Activated CD4-positive, alpha-beta T cell treated with anti-CD3 and anti-CD28 coated beads for 4 hours (primary cell): ENCODE measurements around the gene PNCK.
"Not testable (repeated sequence)": the region's sequence is repeated elsewhere in the genome, so short reads cannot be mapped to it uniquely, and the experiment has no call there.

Source experiments
- DNase-seq, 2 donors: peaks; one replicate each; pipeline ENCODE4 v3.0.0-alpha.2; 2020

The PNCK gene

DNA sequence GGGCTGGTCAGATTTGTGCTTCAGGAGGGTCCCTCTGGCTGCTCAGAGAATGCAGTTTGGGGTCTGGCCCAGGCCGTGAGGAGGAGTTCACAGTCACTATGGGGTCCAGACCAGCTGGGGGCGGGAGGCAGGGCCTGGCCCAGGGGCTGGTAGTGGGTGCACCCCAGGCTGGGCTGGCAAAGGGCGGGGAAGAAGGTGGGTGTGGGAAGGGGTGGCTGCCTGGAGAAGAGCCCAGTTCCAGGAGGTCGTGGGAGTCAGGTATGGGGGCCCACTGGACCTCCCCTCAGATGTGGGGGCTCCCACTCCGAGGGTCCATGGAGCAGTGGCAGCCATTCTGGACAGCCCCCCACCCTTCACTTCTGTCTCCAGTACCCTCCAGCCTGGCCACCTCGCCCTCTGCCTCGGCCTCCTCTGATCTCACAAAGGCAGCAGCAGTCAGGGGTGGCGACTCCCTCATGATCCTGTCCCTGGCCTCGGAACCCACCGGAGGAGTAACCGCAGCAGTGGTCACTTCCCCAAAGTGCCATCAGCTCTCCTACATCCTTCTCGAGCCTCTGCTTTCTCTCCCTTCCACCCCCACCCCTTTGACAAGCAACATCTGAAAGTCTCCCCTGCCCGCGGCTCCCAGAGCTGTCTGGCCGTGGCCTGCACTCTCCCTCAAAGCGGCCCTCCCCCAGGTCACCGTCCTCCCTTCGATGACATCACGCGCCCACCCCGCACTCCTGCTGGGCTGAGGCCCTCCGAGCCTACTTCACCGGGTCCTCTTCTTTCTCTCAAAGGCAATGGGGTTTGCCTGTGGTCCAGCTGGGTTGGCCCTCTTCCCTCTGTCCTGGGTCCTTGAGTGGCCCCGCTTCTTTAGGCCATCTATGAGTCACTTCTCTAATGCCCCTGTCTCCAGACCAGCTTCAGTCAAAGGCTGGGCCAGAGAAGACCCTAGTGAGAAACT lies 12.4 kb upstream of the PNCK start:
- DNase-seq: no peak

DNA sequence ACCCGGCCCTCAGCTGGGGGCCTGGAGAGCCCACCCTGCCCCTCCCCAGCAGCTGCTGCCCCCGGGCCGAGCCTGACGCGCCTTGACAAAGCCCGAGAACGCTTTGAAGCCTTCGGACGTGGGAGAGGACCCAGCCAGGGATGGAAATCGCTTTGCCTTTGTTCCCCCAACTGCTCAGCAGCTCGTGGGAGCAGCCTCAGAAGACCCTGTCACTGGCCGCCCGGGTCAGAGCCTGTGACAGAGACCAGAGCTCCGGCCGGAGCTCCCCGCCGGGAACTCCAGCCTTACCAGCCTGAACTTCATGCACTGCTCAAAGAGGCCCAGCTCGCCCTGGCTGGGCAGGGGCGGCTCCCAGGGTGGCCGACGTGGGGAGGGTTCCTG lies 11.5 kb upstream of the PNCK start:
- DNase-seq: no peak

DNA sequence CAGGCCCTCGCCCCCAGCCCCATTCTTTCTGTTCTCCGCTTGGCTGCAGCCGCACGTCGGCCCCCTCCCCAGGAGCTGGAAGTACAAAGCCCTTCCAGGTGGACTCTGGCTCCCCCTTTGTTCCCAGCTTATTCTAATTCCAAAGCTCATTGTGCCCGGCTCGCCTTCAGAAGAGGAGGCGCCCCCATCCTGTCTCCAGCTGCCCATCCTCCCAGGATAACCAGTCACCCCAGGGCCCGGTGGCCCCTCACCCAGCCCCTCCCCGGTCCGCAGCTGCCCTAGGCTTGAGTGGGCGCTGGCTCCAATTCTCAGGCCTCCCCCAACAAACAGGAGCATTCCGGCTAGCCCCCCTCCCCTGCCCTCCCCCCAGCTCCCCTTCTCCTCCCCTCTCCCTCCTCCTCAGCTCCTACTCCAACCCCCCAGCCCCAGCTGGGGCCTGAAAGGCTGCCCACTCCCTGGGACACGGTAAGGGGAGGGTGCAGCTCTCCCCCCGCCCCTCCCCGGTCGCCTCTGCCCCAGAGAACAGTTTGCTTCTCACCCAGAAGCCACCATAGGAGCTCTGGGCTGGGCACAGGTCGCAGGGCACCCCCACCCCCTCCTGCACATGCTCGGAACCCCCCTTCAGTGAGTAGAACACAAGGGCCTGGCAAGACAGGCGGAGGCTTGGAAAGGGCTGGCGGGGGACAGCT lies 11.0 kb upstream of the PNCK start:
- DNase-seq: no peak

DNA sequence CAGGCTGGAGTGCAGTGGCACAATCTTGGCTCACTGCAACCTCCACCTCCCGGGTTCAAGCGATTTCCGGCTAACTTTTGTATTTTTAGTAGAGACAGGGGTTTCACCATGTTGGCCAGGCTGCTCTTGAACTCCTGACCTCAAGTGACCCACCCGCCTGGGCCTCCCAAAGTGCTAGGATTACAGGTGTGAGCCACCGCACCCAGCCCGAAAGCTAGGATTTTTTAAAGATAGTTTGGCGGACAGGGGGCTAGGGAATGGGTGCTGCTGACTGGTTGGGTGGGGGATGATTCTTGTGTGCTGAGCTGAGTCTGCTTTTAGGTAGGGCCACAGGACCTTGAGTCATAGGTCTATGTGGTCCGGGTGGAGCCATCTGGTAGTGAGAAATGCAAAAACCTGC lies 9.9 kb upstream of the PNCK start:
- DNase-seq: not testable (repeated sequence)

DNA sequence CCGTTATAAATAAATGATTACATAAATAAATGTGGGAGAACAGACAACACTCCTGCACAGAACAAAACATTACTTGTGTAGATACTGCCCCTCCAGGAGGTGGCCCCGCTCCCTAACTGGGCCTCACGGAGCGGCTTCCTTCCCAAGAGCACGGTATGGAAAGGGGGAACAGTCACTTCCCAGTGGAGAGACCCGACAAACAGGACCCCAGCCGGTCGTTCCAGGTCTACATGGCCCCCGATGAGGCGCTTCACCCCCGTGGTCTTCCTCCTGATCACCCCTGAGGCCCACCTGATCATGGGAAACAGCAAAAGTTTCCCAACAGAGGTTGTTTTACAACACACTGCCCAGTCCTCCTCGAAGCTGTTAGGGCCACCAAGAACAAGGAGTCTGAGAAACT lies 7.6 kb upstream of the PNCK start:
- no peak for DNase-seq

DNA sequence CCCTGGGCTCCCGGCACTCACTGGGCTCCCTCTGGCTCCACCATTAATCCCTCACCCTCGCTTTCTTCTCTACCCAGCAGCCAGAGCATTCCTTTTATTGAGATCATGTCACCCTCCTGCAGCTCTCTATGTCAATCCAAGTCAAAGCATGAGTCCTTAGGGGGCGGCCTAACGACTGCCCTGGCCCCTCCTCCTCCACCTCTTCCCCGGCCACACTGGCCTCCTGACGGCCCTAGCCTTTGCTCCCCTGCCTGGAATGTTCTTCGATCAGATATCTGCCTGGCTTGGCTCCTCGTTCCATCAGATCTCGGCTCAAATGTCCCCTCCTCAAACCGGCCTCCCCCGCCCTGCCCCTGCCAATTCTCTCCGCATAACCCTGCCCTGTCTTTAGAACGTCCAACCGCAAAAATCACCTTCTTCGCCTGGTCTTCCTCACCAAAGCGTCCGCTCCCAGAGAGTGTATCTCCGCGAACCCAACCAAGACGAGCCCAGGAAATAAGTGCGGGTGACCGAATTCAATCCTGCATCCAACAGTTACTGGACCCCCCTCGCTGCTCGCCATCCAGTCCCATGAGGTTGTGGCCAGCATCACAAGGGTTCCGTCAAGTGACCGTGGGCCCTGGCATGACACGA lies 722 bp upstream of the PNCK start:
- DNase-seq: no peak

DNA sequence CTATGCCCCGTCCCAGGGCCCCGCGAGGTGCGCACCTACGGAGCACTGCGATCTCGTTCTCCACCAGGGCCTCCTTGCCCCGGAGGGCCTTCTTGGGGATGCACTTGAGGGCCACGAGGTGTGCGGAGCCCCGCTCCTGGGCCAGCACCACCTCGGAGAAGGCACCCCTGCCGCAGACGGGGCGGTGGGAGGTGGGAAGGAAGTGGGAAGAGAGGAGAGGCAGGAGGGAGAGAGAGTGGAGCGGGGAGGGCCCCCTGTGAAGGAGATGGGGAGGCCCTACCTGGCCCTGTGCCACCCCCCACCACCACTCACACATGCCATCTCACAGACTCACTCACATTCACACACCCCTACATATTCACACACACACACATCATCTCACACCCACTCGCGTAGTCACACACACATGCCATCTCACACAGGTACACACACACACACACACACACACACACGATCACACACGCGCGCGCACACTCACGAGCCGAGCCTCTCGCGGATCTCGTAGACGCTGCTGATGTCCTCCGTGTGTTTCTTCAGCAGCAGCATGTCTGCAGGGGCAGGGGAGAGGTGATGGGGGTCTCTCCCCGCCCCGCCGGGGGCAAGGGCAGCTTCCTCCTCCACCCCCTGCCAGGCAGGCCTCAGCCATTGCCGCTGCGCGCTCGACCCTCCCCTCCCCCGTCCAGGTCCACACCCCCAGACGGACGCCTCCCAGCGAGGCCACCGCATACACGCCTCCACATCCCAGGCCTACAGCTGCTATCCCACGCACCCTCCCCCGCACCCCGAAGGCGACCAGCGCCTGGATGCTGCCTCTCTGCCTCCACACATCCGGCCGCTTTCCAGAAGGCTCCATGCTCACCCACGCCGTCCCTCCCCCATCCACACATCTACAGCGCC lies 834 bp downstream of the PNCK start:
- peak in 1 of 2 donors; percentile 31 for DNase-seq

DNA sequence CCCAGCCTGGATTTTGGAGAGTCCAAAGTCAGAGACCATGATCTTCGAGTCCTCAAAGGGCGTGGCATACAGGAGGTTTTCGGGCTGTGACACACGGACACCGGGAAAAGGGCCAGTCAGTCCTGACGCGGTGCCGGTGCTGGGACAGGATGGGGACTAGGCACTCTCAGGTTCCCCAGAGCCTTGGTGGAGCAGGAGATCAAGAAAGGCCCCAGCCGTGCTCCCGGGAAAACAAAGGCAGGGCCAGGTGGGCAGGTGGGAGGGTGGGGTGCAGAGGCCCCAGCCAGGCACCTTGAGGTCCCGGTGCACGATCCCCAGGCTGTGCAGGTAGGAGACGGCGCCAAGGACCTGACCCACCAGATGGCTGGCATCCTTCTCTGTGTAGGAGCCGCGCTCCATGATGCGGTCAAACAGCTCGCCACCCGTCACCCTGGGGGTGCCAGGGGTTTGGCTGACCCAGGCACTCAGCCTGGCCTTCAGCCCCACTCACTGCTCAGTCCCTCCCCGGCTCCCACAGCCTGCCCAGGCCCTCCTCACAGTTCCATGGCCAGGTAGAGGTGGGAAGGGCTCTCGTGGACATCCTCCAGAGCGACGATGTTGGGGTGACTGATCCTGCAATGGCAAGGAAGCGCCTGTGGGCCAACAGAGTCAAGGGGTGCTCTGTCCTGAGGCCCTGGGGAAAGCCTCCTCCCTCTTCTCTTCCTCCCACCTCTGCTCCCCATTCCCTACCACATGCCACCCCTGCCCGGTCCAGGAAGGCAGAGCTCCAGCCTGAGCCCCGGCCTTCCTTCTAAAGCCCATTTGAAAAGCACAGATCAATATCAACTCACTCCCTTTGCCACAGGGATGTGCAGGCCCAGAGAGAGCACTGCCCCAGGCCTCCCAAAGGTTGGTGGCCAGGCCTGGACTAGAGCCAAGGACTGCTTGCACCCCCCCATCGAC lies 1.8 kb downstream of the PNCK start:
- no peak for DNase-seq

DNA sequence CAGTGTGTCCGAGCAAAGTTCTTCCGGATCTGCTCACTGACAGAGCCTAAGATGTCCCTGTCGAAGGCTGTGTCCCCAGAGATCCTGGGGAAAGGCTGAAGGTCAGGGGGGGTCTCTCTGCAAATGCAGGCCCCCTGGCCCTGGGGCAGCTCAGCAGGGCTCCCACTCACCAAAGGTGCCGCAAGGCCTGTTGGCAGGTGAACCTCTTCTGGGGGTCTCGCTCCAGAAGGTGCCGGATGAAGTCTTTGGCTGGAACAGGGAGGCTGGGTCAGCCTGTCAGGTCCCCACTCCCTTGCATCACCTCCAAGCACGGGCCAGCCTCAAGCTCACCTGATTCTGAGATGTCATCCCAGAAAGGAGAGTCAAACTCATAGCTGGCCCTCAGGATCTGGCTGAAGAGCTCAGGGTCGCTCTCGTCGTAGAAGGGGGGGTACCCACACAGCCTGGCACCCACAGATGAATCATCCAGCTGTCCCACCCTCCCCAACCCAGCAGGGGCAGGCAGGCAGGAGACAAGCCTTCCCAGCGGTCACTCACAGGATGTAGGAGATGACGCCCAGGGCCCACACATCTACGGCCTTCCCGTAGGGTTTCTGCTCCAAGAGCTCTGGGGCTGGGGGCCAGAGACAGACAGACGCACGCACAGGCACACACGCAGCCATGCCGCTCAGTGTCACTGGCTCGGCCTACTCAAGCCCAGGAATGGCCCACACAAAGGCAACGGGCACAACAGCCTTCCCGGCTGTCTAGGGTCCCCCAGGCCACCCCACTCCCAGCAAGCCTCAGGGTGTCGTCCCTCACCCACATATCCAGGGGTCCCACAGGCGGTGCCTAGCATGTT lies 2.6 kb downstream of the PNCK start:
- DNase-seq: no peak

DNA sequence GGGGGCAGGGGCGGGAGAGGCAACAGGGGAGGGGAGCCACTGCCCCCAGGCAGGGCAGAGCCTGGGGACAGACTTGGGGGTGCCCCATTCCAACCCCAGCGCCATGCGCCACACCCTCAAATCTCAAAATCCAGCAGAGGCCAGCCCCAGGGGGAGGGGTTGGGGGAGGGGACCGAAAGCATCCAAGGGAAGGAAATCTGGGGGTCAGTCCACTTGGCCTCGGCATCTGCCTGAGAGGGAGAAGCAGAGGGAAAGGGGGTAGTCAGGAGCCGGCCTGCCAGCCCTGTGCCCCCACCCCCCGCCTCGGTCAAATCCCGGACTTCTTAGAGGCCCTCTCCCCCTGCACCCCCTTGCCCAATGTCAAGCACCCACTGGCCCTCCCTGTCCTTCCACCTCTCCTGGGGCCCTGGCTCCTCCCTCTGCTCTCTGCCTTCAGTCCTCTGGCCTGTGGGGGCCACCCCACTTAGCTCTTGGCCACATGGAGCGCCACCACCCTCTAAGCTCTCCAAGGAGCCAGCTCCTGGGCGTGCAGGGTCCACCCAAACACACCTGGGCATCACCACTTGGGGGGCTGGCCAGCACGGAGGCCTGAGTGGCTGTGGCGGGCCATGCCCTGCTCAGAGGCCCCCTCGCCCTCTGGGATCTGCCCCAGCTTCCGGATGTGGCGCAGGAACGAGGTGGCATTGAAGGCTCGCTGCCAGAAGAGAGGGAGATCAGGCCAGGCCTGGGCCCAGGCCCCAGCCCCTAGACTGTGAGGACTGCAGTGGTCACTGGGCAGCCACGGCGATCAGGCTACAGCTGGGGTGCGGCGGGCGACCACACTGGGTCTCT lies 3.5 kb downstream of the PNCK start:
- no peak for DNase-seq

DNA sequence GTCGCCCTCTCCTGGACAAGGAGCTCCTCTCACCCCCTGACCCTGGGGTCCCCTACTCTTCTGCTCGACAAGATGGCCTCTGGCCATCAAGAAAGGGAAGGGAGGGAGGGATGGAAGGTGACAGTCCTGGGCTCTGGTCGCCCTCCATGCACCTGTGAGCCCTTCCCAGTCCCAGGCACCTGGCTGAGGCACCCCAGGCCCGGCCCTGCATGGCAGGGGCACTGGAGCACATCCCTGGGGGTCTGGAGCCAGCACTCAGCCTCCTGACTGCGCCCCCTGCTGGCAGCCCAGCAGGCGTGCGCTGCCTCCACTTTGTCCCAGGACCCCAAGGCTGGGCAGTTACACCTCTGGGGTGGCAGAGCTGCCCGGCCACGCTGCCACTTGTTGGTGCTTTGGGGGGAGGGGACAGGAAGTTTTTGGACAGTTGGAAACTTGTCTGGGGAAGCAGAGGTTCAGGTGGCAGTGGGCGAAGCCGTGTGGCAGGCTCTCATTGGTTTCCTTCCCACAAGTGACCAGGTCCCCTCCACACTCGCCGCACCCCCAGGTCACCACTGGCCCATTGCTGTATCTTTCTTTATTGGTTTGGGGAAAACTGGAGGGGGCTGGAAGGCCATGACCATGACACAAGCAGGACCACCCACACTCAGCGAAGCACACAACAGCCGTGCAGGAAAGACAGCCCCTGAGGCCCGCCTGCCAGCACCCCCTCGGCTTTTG lies 4.3 kb downstream of the PNCK start:
- peak; percentile 40 to 45 for DNase-seq

DNA sequence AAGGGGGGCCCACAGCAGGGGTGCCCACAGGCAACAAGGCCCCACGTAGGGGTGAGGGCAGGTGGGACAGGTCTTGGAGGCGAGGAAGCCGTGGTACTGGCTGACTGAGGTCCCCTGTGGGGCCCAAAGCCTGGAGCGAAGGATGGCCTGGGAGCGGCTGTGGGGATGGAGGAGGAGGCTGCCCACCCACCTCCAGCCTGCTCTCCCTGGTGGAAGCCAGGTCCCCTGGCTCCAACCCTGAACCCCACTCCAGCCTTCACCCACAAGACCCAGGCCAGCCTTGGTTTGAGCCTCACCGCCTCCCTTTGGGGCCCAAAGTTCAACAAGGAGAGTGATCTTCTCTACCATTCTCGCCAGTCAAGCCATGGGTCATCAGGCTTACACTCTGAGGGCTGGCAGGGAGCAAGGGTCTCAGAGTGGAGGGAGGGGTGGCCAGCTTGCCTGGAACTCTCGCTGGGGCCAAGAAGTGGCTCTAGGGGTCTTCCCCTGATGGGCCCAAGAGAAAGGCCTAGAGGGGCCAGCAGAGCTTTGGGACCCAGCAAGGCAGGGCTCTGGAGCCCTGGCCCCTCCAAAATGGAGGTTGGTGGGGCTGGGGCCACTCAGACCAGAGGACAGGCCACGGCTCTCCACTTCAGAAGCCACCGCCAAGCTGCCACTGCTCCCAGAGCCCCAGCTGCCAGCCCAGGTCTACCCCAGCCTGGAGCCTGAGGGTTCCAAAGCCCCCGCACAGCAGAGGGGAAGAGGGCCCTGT lies 5.0 kb downstream of the PNCK start:
- no peak for DNase-seq

DNA sequence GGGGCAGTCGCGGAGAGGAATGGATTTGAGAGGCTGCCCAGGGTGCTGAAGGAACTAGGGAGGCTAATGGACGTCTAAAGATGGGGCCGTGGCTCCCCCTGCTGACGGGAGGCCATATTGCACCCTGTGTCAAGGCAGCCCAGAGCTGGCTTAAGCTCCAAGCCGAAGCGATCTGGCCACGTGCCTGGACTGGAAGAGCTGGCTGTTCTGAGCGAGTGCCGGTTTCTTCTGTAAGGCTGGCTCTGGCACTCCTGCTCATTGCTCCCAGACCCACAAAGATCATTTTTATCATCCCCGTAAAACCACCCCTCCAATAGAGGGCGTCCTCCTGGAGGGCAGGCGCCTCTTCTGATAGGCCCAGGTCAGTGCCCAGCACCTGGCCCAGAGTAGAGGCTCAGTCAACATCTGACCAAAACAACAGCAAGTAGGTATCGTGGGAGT lies 5.6 kb downstream of the PNCK start:
- peak; percentile 58 to 77 for DNase-seq

DNA sequence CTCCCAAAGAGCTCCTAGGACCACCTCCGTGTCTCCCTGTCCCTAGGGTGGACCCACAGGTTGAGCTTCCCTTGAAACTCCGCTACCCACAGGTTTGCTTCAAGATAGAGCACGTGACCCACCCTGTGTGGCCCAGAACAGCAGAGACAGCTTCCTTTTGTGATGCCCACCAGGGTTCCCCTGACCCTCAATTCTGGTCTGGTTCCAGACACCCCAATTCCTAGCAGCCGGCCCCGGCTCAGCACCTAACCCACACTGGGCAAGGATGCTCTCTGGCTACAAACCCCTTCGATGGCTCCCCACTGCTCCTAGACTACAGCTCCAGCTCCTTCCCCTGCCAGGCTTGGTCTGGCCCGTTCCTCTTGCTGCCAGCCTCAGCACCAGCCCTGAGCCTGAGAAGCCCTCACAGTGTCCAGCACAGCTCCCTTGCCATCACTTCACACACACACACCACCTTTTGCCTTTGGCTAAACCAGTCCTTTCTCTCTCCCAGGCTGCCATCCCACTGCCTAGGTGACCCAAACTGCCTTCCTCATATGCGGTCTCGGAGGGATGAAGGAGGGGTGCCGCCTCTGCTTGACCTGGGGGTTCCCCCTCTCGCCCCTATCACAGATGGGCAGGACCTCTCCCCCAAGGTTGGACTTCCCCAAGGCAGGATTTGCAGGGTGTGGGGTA lies 6.2 kb downstream of the PNCK start:
- DNase-seq: no peak

DNA sequence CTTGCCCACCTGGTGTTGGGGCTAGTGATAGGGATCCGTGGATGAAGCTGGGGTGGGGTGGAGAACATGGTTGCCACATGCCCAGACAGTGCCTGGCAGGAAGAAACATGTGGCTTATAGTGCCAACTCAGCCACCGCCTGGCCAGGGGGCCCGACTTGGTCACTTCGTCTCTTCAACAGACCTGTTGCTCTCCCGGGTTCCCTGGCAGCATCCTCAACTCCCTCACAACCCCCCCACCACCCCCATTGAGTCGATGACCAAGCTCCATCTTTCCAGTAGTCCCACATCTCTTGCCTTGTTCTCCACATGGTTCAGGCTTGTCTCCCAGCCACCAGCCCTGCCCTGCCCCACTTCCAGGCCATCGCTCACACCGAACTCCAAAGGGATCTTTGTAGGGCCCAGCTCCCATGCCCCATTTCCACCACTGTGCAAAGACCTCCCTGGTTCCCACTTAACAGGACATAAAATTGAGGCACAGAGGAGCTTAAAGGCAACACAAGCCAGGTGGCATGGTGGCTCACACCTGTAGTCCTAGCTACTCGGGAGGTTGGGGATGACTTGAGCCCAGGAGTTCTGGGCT lies 7.8 kb downstream of the PNCK start:
- DNase-seq: no peak

DNA sequence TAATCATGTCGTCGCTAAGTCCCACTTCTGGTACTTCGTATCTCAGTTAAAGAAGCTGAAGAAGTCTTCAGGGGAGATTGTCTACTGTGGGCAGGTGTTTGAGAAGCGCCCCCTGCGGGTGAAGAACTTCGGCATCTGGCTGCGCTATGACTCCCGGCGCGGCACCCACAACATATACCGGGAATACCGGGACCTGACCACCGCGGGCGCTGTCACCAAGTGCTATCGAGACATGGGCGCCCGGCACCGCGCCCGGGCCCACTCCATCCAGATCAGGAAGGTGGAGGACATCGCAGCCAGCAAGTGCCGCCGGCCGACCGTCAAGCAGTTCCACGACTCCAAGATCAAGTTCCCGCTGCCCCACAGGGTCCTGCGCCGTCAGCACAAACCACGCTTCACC lies 11.3 kb downstream of the PNCK start:
- DNase-seq: peak; percentile 56 to 62

DNA sequence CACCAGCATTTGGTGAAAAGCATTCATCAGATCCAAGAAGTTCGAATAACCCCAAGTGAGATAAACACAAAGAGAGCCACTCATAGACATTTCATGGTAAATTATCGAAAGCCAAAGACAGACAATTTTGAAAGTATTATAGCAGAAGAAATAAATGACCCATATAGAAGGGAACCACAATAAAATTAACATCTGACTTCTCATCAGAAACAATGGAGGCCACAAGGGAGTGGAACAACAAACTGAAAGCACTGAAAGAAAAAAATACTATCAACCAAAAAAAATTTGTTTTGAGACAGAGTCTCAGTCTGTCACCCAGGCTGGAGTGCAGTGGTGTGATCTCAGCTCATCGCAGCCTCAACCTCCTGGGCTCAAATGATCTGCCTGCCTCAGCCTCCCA lies 14.3 kb downstream of the PNCK start:
- no peak for DNase-seq
